SJCRH30 (cell line): ENCODE measurements around the gene CTU1. TPM values are rescaled to one million over a fixed set of nuclear protein-coding genes. Genes with fewer than 3 reads are reported as not detected.

Source experiments
- DNase-seq, 2 experiments: peaks; one replicate each; pipeline ENCODE4 v3.0.0-alpha.2; 2015 to 2020
- H3K27ac ChIP-seq: fragments of 250-450 bp; sonication (Bioruptor Pico); 2 replicates; pipeline ENCODE4 v1.5.1; 2020; ENCODE audit warnings: mild to moderate bottlenecking, moderate library complexity
- H3K27me3 ChIP-seq: fragments of 250-450 bp; sonication (Bioruptor Pico); 2 replicates; pipeline ENCODE4 v1.5.1; 2020; ENCODE audit warnings: mild to moderate bottlenecking, moderate library complexity
- H3K36me3 ChIP-seq: fragments of 250-450 bp; sonication (Bioruptor Pico); 2 replicates; pipeline ENCODE4 v1.5.1; 2020; ENCODE audit warnings: mild to moderate bottlenecking, moderate library complexity
- H3K4me1 ChIP-seq: fragments of 250-450 bp; sonication (Bioruptor Pico); 2 replicates; pipeline ENCODE4 v1.5.1; 2020; ENCODE audit warnings: mild to moderate bottlenecking, moderate library complexity
- H3K4me3 ChIP-seq: fragments of 250-450 bp; sonication (Bioruptor Pico); 2 replicates; pipeline ENCODE4 v1.5.1; 2020; ENCODE audit warnings: mild to moderate bottlenecking, moderate library complexity
- H3K9me3 ChIP-seq: fragments of 250-450 bp; sonication (Bioruptor Pico); replicated peaks from 2 replicates; pipeline ENCODE4 v1.5.1; 2020; ENCODE audit warnings: mild to moderate bottlenecking, moderate library complexity
- total RNA-seq: library from RNA; depleted of rRNA; stranded (reverse); fragments of >200 nt; shearing (Covaris generic); gene quantifications from 2 replicates; pipeline ENCODE4 v1.2.3, GENCODE V29; 2014

Gene CTU1
- total RNA-seq, 1 experiment from 2014 or later: 6.7 TPM

GRCh38 chr19:51090471-51090870 lies 17.7 kb downstream of the CTU1 start:
- DNase-seq: no peak
- no peaks in the 10 kb centered on the region for H3K27me3 ChIP-seq
- no peak overlapping the region for H3K27ac ChIP-seq
- no peaks in the 10 kb centered on the region for H3K36me3 ChIP-seq
- no peak overlapping the region for H3K4me3 ChIP-seq
- H3K9me3 ChIP-seq: no peaks in the 10 kb centered on the region
- H3K4me1 ChIP-seq: no peaks in the 10 kb centered on the region

GRCh38 chr19:51089786-51090185 lies 18.4 kb downstream of the CTU1 start:
- H3K27ac ChIP-seq: no peak overlapping the region
- no peak overlapping the region for H3K4me3 ChIP-seq
- H3K27me3 ChIP-seq: 0 out of 2 replicates have a peak, but pooled peaks cover 5% of the 10 kb centered on the region
- no peaks in the 10 kb centered on the region for H3K4me1 ChIP-seq
- no peaks in the 10 kb centered on the region for H3K36me3 ChIP-seq
- no peaks in the 10 kb centered on the region for H3K9me3 ChIP-seq
- DNase-seq: no peak

- Histone ChIP-seq H3K27ac (no peak overlapping the region), H3K27me3 (peaks cover 10% of the 10 kb centered on the region), H3K4me3 (no peak overlapping the region), H3K36me3 (no peaks in the 10 kb centered on the region), H3K9me3 (no peaks in the 10 kb centered on the region), H3K4me1 (no peaks in the 10 kb centered on the region)
- no peak for DNase-seq
Observed at GRCh38 chr19:51086153-51086850, 21.9 kb downstream of the CTU1 start.

- no peaks in the 10 kb centered on the region for H3K4me1 ChIP-seq
- H3K9me3 ChIP-seq: no peaks in the 10 kb centered on the region
- H3K36me3 ChIP-seq: no peaks in the 10 kb centered on the region
- DNase-seq: no peak
- no peak overlapping the region for H3K27ac ChIP-seq
- no peak overlapping the region for H3K4me3 ChIP-seq
- H3K27me3 ChIP-seq: peaks cover 10% of the 10 kb centered on the region
Observed at GRCh38 chr19:51084505-51084904, 23.7 kb downstream of the CTU1 start.

- DNase-seq: no peak
- Histone ChIP-seq H3K4me1 (no peaks in the 10 kb centered on the region), H3K4me3 (no peak overlapping the region), H3K27me3 (peaks cover 10% of the 10 kb centered on the region), H3K36me3 (no peaks in the 10 kb centered on the region), H3K9me3 (no peaks in the 10 kb centered on the region), H3K27ac (no peak overlapping the region)
Observed at GRCh38 chr19:51083783-51084182, 24.4 kb downstream of the CTU1 start.

- Histone ChIP-seq H3K4me3 (no peak overlapping the region), H3K27ac (no peak overlapping the region), H3K4me1 (no peaks in the 10 kb centered on the region), H3K9me3 (no peaks in the 10 kb centered on the region), H3K36me3 (no peaks in the 10 kb centered on the region), H3K27me3 (peaks cover 10% of the 10 kb centered on the region)
- DNase-seq: no peak
Observed at GRCh38 chr19:51083181-51083580, 25.0 kb downstream of the CTU1 start.

- Histone ChIP-seq H3K4me3 (no peak within 1 kb of the TSS), H3K9me3 (no peaks in the 10 kb centered on the region), H3K27ac (no peak within 1 kb of the TSS), H3K27me3 (peaks cover 10% of the 10 kb centered on the region), H3K4me1 (no peaks in the 10 kb centered on the region), H3K36me3 (no peaks in the 10 kb centered on the region)
- DNase-seq: no peak
Observed at GRCh38 chr19:51082611-51083010, 25.6 kb downstream of the CTU1 start, which contains the start of gene KLK14. Gene KLK14, minus strand, starts transcription at chr19:51082887. Its CDS starts 273 bp downstream, at chr19:51082614.

- no peak for DNase-seq
- no peak overlapping the region for H3K4me3 ChIP-seq
- H3K36me3 ChIP-seq: no peaks in the 10 kb centered on the region
- no peaks in the 10 kb centered on the region for H3K9me3 ChIP-seq
- H3K27me3 ChIP-seq: peaks cover 10% of the 10 kb centered on the region
- no peaks in the 10 kb centered on the region for H3K4me1 ChIP-seq
- H3K27ac ChIP-seq: no peak overlapping the region
Observed at GRCh38 chr19:51081476-51081875, 26.7 kb downstream of the CTU1 start.

GRCh38 chr19:51079481-51080110 lies 28.6 kb downstream of the CTU1 start:
- Histone ChIP-seq H3K4me3 (no peak overlapping the region), H3K27ac (no peak overlapping the region), H3K9me3 (no peaks in the 10 kb centered on the region), H3K27me3 (peaks cover 5% of the 10 kb centered on the region), H3K36me3 (no peaks in the 10 kb centered on the region), H3K4me1 (no peaks in the 10 kb centered on the region)
- DNase-seq: peak in 1 of 2 experiments; percentile 18

GRCh38 chr19:51078731-51079130 lies 29.5 kb downstream of the CTU1 start:
- Histone ChIP-seq H3K27me3 (peaks cover 5% of the 10 kb centered on the region), H3K27ac (no peak overlapping the region)
- no peak for DNase-seq

GRCh38 chr19:51078104-51078503 lies 30.1 kb downstream of the CTU1 start:
- Histone ChIP-seq H3K4me1 (no peaks in the 10 kb centered on the region), H3K27ac (no peak overlapping the region), H3K36me3 (no peaks in the 10 kb centered on the region), H3K4me3 (no peak overlapping the region), H3K9me3 (no peaks in the 10 kb centered on the region), H3K27me3 (peaks cover 5% of the 10 kb centered on the region)
- DNase-seq: no peak

More at GRCh38 chr19:51078731-51079130, 29.5 kb downstream of the CTU1 start:
- Histone ChIP-seq H3K9me3 (no peaks in the 10 kb centered on the region), H3K4me1 (no peaks in the 10 kb centered on the region), H3K36me3 (no peaks in the 10 kb centered on the region), H3K4me3 (no peak overlapping the region)

- Histone ChIP-seq H3K36me3 (no peaks in the 10 kb centered on the region), H3K9me3 (no peaks in the 10 kb centered on the region), H3K4me1 (no peaks in the 10 kb centered on the region), H3K27me3 (peaks cover under 1% of the 10 kb centered on the region), H3K4me3 (no peak overlapping the region), H3K27ac (no peak overlapping the region)
- no peak for DNase-seq
Observed at GRCh38 chr19:51076631-51077213, 31.5 kb downstream of the CTU1 start.

- Histone ChIP-seq H3K9me3 (no peaks in the 10 kb centered on the region), H3K36me3 (no peaks in the 10 kb centered on the region), H3K27me3 (no peaks in the 10 kb centered on the region; the same call in 1 of the 2 replicates), H3K4me1 (no peaks in the 10 kb centered on the region), H3K27ac (no peak overlapping the region), H3K4me3 (no peak overlapping the region)
- DNase-seq: no peak
Observed at GRCh38 chr19:51075998-51076397, 32.2 kb downstream of the CTU1 start.

GRCh38 chr19:51071095-51071405 lies 37.2 kb downstream of the CTU1 start:
- Histone ChIP-seq H3K9me3 (no peaks in the 10 kb centered on the region), H3K27me3 (no peaks in the 10 kb centered on the region; the same call in 1 of the 2 replicates), H3K36me3 (no peaks in the 10 kb centered on the region), H3K4me3 (no peak overlapping the region), H3K4me1 (no peaks in the 10 kb centered on the region), H3K27ac (no peak overlapping the region)
- DNase-seq: no peak

- Histone ChIP-seq H3K4me1 (no peaks in the 10 kb centered on the region), H3K27me3 (no peaks in the 10 kb centered on the region; the same call in 1 of the 2 replicates), H3K36me3 (no peaks in the 10 kb centered on the region), H3K4me3 (no peak overlapping the region), H3K27ac (no peak overlapping the region), H3K9me3 (no peaks in the 10 kb centered on the region)
- DNase-seq: no peak
Observed at GRCh38 chr19:51070334-51071094, 37.7 kb downstream of the CTU1 start.
